Measurements from ENCODE around the gene ALOX15. TPM values are rescaled to one million over a fixed set of nuclear protein-coding genes. Genes with fewer than 3 reads are reported as not detected.

ALOX15 gene
- total RNA-seq, 4 donors from 2014 or later: not detected

GRCh38 chr17:4623249-4623648, 18.2 kb downstream of the ALOX15 start:
- Histone ChIP-seq H3K4me1 (peaks cover 4 to 32% (median 18%) of the 10 kb centered on the region in 4 donors), H3K27ac (replicated peaks in 1 of 4) (peak overlapping the region in 3 of 4 donors; percentile 22 to 42 (median 31)), H3K36me3 (no peaks in the 10 kb centered on the region), H3K27me3 (peaks cover 0 to 2% (median 0%) of the 10 kb centered on the region in 4 donors), H3K9me3 (no peaks in the 10 kb centered on the region), H3K4me3 (no peak overlapping the region)
- 35% methylated on average over 2 of the region's 2 CpGs for WGBS
- DNase-seq (ENCODE audit: extremely low spot score): no peak
- TF ChIP-seq EP300 (IDR thresholded peaks at IDR 0.05) (no peak), POLR2AphosphoS5 (IDR thresholded peaks at IDR 0.05) (no peak), CTCF (IDR thresholded peaks at IDR 0.05) (no peak), POLR2A (IDR thresholded peaks at IDR 0.05; ENCODE audit: low read depth) (no peak)
- intact Hi-C loops (cut with DNase I): loop anchor here (5.0 to 10.0 kb wide), 2 partner anchors 36 to 208 kb away; no protein-coding TSS in a partner anchor

GRCh38 chr17:4622375-4622774, 19.1 kb downstream of the ALOX15 start:
- Histone ChIP-seq H3K36me3 (no peaks in the 10 kb centered on the region), H3K9me3 (no peaks in the 10 kb centered on the region), H3K27ac (replicated peaks in 1 of 4) (no peak overlapping the region), H3K4me3 (no peak overlapping the region), H3K4me1 (peaks cover 4 to 32% (median 18%) of the 10 kb centered on the region in 4 donors), H3K27me3 (peaks cover 0 to 4% (median 0%) of the 10 kb centered on the region in 4 donors)
- WGBS: 100% methylated on average over 1 of the region's 1 CpG
- intact Hi-C loops (cut with DNase I): loop anchor here (5.0 to 10.0 kb wide), 2 partner anchors 35 to 208 kb away; no protein-coding TSS in a partner anchor
- TF ChIP-seq POLR2A (IDR thresholded peaks at IDR 0.05; ENCODE audit: low read depth) (no peak), CTCF (IDR thresholded peaks at IDR 0.05) (no peak), POLR2AphosphoS5 (IDR thresholded peaks at IDR 0.05) (no peak), EP300 (IDR thresholded peaks at IDR 0.05) (no peak)
- DNase-seq (ENCODE audit: extremely low spot score): no peak

GRCh38 chr17:4620531-4621101, 20.9 kb downstream of the ALOX15 start:
- Histone ChIP-seq H3K4me1 (peaks cover 1 to 26% (median 15%) of the 10 kb centered on the region in 4 donors), H3K9me3 (no peaks in the 10 kb centered on the region), H3K4me3 (no peak overlapping the region), H3K27ac (replicated peaks in 1 of 4) (no peak overlapping the region), H3K36me3 (no peaks in the 10 kb centered on the region), H3K27me3 (peaks cover 0 to 7% (median 0%) of the 10 kb centered on the region in 4 donors)
- TF ChIP-seq EP300 (IDR thresholded peaks at IDR 0.05) (no peak), POLR2AphosphoS5 (IDR thresholded peaks at IDR 0.05) (no peak), POLR2A (IDR thresholded peaks at IDR 0.05; ENCODE audit: low read depth) (no peak), CTCF (IDR thresholded peaks at IDR 0.05) (no peak)
- intact Hi-C loops (cut with DNase I): loop anchor here (5.0 to 10.0 kb wide), 2 partner anchors 33 to 206 kb away; no protein-coding TSS in a partner anchor
- no peak for DNase-seq (ENCODE audit: extremely low spot score)
- WGBS: 92% methylated on average over 4 of the region's 4 CpGs

- H3K4me3 ChIP-seq: no peak overlapping the region
- H3K27me3 ChIP-seq: peaks cover 0 to 7% (median 0%) of the 10 kb centered on the region in 4 donors
- intact Hi-C loops (cut with DNase I): no loop called here
- no peak overlapping the region for H3K27ac ChIP-seq (replicated peaks in 1 of 4)
- WGBS: 67% methylated on average over 15 of the region's 15 CpGs
- no peak for DNase-seq (ENCODE audit: extremely low spot score)
- TF ChIP-seq POLR2A (IDR thresholded peaks at IDR 0.05; ENCODE audit: low read depth) (no peak), CTCF (IDR thresholded peaks at IDR 0.05) (no peak), EP300 (IDR thresholded peaks at IDR 0.05) (no peak), POLR2AphosphoS5 (IDR thresholded peaks at IDR 0.05) (no peak)
- no peaks in the 10 kb centered on the region for H3K36me3 ChIP-seq
- no peaks in the 10 kb centered on the region for H3K9me3 ChIP-seq
- H3K4me1 ChIP-seq: peaks cover 0 to 4% (median 0%) of the 10 kb centered on the region in 4 donors
Observed at GRCh38 chr17:4617590-4618351, 23.7 kb downstream of the ALOX15 start.

Data from esophagus muscularis mucosa (tissue), 4 donors.